Measurements from ENCODE around the gene ZFAND3.

- TF ChIP-seq CTCF (IDR thresholded peaks at IDR 0.05) (no peak), POLR2AphosphoS5 (IDR thresholded peaks at IDR 0.05) (no peak), POLR2A (IDR thresholded peaks at IDR 0.05) (no peak), EP300 (IDR thresholded peaks at IDR 0.05) (no peak)
Observed at GRCh38 chr6:37981626-37982025, 162.1 kb downstream of the ZFAND3 start.

Data from upper lobe of left lung (tissue), 4 donors.